ENCODE results near the gene MEI1. TPM values are rescaled to one million over a fixed set of nuclear protein-coding genes. Genes with fewer than 3 reads are reported as not detected.

MEI1 gene
- total RNA-seq, 1 donor: 63.5 TPM

DNA sequence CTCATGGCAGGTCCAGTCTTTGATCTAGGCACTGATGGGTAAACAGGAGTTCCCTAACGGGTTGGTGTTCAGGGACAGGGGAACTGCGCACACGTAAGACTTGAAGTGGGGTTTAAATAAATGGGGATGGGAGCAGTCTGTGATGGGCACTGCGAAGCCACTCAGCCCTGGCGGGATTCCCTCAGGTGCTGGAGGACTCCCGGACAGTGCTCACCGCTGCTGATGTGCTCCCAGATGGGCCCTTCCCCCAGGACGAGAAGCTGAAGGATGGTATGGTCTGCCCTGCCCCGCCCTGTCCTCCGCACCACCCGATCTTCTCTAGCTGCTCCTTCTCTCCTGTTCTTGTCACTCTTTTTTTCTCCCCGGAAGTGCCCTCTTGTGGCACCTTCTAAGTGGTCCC, 110.7 kb downstream of the MEI1 start:
- no peaks in the 10 kb centered on the region for H3K4me1 ChIP-seq (ENCODE audit: insufficient read depth, low read length)
- no peak overlapping the region for H3K4me3 ChIP-seq (ENCODE audit: low read length)
- no peaks in the 10 kb centered on the region for H3K27me3 ChIP-seq (ENCODE audit: insufficient read depth, low read length)
- no peaks in the 10 kb centered on the region for H3K9me3 ChIP-seq (ENCODE audit: low read depth, low read length)

DNA sequence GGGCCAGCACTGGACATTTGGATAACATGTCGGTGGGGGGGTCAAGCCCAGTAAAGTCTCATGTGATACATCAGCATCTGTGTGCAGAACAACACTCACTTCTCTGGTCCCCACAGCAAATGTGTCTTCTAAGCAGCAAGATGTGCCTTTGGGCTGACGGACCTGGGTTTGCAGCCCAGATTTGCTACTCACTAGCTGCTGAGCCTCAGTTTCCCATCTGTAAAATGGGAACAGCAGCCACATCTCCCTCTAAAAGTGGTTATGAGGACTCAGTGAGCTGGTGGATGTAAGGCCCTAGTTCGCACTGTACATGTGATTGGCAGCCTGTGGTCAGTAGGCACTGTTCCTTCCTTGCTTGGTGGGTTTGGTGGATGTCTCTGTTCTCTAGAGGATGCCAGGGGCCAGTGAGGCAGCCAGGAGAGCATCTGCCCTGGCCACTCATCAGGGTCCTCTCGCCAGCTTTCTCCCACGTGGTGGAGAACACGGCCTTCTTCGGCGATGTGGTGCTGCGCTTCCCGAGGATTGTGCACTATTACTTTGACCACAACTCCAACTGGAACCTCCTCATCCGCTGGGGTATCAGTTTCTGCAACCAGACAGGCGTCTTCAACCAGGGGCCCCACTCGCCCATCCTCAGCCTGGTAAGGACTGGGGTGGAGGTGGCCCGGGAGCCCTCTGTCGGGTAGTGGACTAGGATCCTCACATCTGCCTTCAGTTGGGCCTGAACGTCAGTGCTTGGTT, 113.7 kb downstream of the MEI1 start:
- Histone ChIP-seq H3K4me3 (ENCODE audit: low read length) (no peak overlapping the region), H3K27me3 (ENCODE audit: insufficient read depth, low read length) (no peaks in the 10 kb centered on the region), H3K4me1 (ENCODE audit: insufficient read depth, low read length) (no peaks in the 10 kb centered on the region), H3K9me3 (ENCODE audit: low read depth, low read length) (no peaks in the 10 kb centered on the region)

DNA sequence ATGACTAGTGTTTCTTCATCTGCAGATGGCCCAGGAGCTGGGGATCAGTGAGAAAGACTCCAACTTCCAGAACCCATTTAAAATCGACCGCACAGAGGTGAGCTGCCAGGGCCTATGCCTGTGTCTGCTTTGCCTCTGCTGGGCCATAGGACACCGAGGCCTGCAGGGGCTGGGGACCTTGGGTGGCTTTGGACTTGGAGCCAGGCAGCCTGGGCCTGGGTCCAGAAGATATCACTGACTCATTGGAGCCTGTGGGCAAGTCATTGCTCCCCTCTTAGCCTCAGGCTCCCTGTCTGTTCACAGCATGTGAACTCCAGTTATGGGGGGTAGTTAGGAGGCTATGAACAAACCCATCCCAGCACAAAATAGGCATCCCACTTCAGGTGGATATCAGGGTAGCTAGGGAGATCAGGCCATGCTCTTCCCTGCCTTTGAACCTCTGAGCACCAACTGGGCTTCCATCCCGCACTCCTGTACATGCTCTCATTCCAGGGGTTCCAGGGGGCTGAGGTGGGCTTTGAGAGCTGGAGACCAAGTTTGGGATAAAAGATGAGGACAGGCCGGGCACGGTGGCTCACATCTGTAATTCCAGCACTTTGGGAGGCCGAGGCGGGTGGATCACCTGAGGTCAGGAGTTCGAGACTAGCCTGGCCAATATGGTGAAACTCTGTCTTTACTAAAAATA, 114.6 kb downstream of the MEI1 start:
- Histone ChIP-seq H3K4me1 (ENCODE audit: insufficient read depth, low read length) (no peaks in the 10 kb centered on the region), H3K9me3 (ENCODE audit: low read depth, low read length) (no peaks in the 10 kb centered on the region), H3K27me3 (ENCODE audit: insufficient read depth, low read length) (no peaks in the 10 kb centered on the region), H3K4me3 (ENCODE audit: low read length) (no peak overlapping the region)

DNA sequence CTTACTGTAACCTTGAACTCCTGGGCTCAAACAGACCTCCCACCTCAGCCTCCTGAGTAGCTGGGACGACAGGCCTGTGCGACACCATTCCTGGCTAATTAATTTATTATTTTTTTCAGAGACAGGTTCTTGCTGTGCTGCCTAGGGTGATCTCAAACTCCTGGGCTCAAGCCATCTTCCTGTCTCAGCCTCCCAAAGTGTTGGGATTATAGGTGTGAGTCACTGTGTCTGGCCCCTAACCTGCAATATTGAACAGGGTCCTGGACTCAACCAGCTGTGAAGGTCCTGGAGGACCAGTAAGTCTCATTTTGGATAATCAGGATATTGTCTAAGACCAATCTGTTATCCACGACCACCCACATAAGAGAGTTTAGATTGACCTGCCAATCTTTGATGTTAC, 116.4 kb downstream of the MEI1 start:
- no peaks in the 10 kb centered on the region for H3K27me3 ChIP-seq (ENCODE audit: insufficient read depth, low read length)
- H3K9me3 ChIP-seq (ENCODE audit: low read depth, low read length): no peaks in the 10 kb centered on the region
- no peak overlapping the region for H3K4me3 ChIP-seq (ENCODE audit: low read length)
- no peaks in the 10 kb centered on the region for H3K4me1 ChIP-seq (ENCODE audit: insufficient read depth, low read length)

DNA sequence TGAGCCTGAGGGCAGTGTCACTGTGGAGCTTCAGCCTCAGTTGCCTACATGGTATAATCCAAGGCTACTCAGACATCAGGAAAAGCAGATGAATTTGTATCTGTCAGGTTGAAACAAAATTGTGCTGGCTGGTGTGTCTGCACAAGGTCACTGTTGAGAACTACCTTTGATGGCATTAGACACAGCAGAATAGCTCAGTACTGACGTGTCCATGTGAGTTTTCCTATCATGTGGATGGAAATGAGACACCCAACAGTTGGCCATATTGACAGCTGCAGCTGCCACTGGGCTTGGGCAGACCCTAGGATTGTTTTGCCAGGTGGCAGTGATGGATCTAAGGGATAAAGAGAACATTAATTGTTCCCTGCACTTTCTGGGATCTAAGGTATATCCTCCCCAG, 116.9 kb downstream of the MEI1 start:
- Histone ChIP-seq H3K4me3 (ENCODE audit: low read length) (no peak overlapping the region), H3K9me3 (ENCODE audit: low read depth, low read length) (no peaks in the 10 kb centered on the region)

GRCh38 chr22:41816871-41817270, 117.6 kb downstream of the MEI1 start:
- Histone ChIP-seq H3K9me3 (ENCODE audit: low read depth, low read length) (no peaks in the 10 kb centered on the region), H3K4me3 (ENCODE audit: low read length) (no peak overlapping the region), H3K4me1 (ENCODE audit: insufficient read depth, low read length) (no peaks in the 10 kb centered on the region), H3K27me3 (ENCODE audit: insufficient read depth, low read length) (no peaks in the 10 kb centered on the region)

More for the DNA sequence above, 116.9 kb downstream of the MEI1 start:
- H3K27me3 ChIP-seq (ENCODE audit: insufficient read depth, low read length): no peaks in the 10 kb centered on the region
- H3K4me1 ChIP-seq (ENCODE audit: insufficient read depth, low read length): no peaks in the 10 kb centered on the region

- Histone ChIP-seq H3K9me3 (ENCODE audit: low read depth, low read length) (no peaks in the 10 kb centered on the region), H3K4me1 (ENCODE audit: insufficient read depth, low read length) (no peaks in the 10 kb centered on the region), H3K27me3 (ENCODE audit: insufficient read depth, low read length) (no peaks in the 10 kb centered on the region), H3K4me3 (ENCODE audit: low read length) (no peak overlapping the region)
Observed at GRCh38 chr22:41818011-41818410, 118.7 kb downstream of the MEI1 start.

GRCh38 chr22:41818596-41818995, 119.3 kb downstream of the MEI1 start:
- Histone ChIP-seq H3K4me3 (ENCODE audit: low read length) (no peak overlapping the region), H3K4me1 (ENCODE audit: insufficient read depth, low read length) (no peaks in the 10 kb centered on the region), H3K27me3 (ENCODE audit: insufficient read depth, low read length) (no peaks in the 10 kb centered on the region), H3K9me3 (ENCODE audit: low read depth, low read length) (no peaks in the 10 kb centered on the region)

DNA sequence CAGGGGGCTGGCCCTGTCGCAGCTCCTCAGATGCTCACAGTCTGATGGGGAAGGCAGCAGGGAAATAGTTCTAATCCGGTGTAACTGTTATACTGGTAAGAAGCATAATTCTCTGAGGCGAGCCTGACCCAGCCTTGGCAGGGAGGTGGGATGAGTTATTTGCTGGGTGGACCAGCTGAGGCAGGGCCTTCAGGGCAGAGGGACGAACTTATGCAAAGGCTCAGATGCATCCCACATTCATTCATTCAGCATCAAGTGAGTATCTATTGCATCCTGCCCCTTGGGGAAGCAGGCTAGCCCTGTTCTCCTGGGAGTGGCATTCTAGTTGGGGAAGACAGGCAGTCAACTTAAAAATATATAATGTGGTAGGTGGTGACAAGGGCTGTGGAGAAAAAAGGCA, 120.0 kb downstream of the MEI1 start:
- Histone ChIP-seq H3K4me3 (ENCODE audit: low read length) (no peak overlapping the region), H3K9me3 (ENCODE audit: low read depth, low read length) (no peaks in the 10 kb centered on the region), H3K4me1 (ENCODE audit: insufficient read depth, low read length) (no peaks in the 10 kb centered on the region), H3K27me3 (ENCODE audit: insufficient read depth, low read length) (no peaks in the 10 kb centered on the region)

GRCh38 chr22:41820447-41820846, 121.1 kb downstream of the MEI1 start:
- Histone ChIP-seq H3K4me3 (ENCODE audit: low read length) (no peak overlapping the region), H3K9me3 (ENCODE audit: low read depth, low read length) (no peaks in the 10 kb centered on the region), H3K4me1 (ENCODE audit: insufficient read depth, low read length) (no peaks in the 10 kb centered on the region), H3K27me3 (ENCODE audit: insufficient read depth, low read length) (no peaks in the 10 kb centered on the region)

DNA sequence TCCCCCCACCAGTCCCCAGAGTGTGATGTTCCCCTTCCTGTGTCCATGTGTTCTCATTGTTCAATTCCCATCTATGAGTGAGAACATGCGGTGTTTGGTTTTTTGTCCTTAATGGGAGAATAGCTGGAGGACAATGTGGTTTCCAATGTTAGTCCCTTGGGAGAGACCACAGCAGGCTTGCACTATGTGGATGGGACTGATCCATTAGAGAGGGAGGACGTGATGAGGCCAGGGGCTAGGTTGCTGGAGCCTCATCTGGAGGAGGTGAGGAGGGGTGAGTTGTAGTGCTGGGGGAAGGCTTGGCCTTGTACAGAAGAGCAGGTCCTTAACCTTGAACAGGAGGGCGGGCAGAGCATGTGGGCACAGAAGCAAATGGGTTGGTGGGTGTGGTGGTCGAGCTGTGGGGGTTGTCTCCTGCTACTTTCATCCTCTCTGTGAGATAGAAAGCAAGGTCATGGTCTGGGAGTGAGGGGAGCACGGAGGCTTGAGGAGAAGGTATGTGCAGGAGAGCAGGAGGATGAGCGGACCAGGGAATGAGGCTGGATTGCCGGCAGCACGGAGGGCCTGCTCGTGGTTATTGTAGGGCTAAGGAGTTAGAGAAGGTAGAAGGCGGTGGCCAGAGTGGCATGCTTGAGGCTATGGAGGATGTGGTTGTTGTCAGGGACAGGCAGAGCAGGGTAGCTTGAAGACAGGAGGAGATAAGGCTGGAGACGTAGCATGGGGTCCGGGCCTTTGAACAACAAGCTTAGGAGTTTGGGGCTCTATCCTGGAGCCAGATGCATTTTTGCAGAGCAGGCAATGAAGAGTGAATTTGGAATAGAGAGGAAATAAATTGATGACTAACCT, 122.4 kb downstream of the MEI1 start:
- Histone ChIP-seq H3K9me3 (ENCODE audit: low read depth, low read length) (no peaks in the 10 kb centered on the region), H3K27me3 (ENCODE audit: insufficient read depth, low read length) (no peaks in the 10 kb centered on the region), H3K4me3 (ENCODE audit: low read length) (no peak overlapping the region), H3K4me1 (ENCODE audit: insufficient read depth, low read length) (no peaks in the 10 kb centered on the region)

- no peaks in the 10 kb centered on the region for H3K4me1 ChIP-seq (ENCODE audit: insufficient read depth, low read length)
- no peaks in the 10 kb centered on the region for H3K27me3 ChIP-seq (ENCODE audit: insufficient read depth, low read length)
- H3K9me3 ChIP-seq (ENCODE audit: low read depth, low read length): no peaks in the 10 kb centered on the region
- H3K4me3 ChIP-seq (ENCODE audit: low read length): no peak overlapping the region
Observed at GRCh38 chr22:41822317-41823057, 123.2 kb downstream of the MEI1 start.

- no peaks in the 10 kb centered on the region for H3K9me3 ChIP-seq (ENCODE audit: low read depth, low read length)
- H3K4me3 ChIP-seq (ENCODE audit: low read length): no peak overlapping the region
- H3K4me1 ChIP-seq (ENCODE audit: insufficient read depth, low read length): no peaks in the 10 kb centered on the region
- H3K27me3 ChIP-seq (ENCODE audit: insufficient read depth, low read length): no peaks in the 10 kb centered on the region
Observed at GRCh38 chr22:41823797-41824196, 124.5 kb downstream of the MEI1 start.

GRCh38 chr22:41825376-41825775, 126.1 kb downstream of the MEI1 start:
- Histone ChIP-seq H3K27me3 (ENCODE audit: insufficient read depth, low read length) (no peaks in the 10 kb centered on the region), H3K9me3 (ENCODE audit: low read depth, low read length) (no peaks in the 10 kb centered on the region), H3K4me3 (ENCODE audit: low read length) (no peak overlapping the region), H3K4me1 (ENCODE audit: insufficient read depth, low read length) (no peaks in the 10 kb centered on the region)

DNA sequence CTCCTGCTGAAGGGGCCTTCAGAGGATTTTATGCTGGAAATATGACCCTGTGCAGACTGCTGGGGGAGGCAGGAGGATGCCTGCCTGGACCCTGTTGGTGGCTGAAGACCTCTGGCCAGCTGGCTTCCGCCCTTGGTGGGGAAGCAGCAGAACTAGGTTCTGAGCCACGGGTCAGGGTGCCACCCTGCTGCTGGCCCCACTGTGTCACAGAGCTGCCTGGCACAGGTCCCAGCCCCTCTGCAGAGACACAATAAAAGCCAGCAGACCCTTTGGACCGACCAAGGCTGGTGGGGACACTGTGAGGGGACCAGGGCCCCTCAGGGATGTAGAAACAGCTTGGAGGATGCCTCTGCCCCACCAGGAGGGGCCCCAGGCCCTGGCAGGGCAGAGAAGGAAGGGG, 126.7 kb downstream of the MEI1 start:
- H3K4me3 ChIP-seq (ENCODE audit: low read length): no peak overlapping the region
- no peaks in the 10 kb centered on the region for H3K9me3 ChIP-seq (ENCODE audit: low read depth, low read length)
- H3K4me1 ChIP-seq (ENCODE audit: insufficient read depth, low read length): peaks cover 1% of the 10 kb centered on the region
- no peaks in the 10 kb centered on the region for H3K27me3 ChIP-seq (ENCODE audit: insufficient read depth, low read length)
